HG03103 (cell line): ENCODE data around the gene POU2F1.
"Not testable (repeated sequence)": the region's sequence is repeated elsewhere in the genome, so short reads cannot be mapped to it uniquely, and the experiment has no call there.

ENCODE experiments used
- ATAC-seq: cut with Tn5 transposase; IDR thresholded peaks from one replicate; pipeline ENCODE4 v1.9.1; 2021; ENCODE audit warnings: low read depth; ENCODE audit not compliant: unreplicated experiment

POU2F1 gene

DNA sequence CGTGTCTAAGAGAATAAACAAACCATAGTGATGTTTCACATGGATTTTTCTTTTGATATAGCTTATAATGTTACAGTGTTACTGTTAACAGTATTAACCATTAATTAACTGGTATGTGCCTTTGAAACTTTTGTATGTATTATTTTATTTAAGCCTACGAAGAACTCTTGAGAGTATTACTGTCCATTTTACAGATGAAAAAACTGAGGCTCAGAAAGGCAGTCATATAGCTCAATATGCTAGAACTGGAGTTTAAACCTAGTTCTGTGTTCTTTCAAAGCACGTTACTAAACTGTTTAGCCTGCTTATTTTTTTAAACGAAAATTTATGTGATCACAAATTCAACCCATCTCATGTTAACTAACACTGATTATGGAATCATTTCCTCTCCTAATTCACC lies 83.5 kb downstream of the POU2F1 start:
- no peak for ATAC-seq

DNA sequence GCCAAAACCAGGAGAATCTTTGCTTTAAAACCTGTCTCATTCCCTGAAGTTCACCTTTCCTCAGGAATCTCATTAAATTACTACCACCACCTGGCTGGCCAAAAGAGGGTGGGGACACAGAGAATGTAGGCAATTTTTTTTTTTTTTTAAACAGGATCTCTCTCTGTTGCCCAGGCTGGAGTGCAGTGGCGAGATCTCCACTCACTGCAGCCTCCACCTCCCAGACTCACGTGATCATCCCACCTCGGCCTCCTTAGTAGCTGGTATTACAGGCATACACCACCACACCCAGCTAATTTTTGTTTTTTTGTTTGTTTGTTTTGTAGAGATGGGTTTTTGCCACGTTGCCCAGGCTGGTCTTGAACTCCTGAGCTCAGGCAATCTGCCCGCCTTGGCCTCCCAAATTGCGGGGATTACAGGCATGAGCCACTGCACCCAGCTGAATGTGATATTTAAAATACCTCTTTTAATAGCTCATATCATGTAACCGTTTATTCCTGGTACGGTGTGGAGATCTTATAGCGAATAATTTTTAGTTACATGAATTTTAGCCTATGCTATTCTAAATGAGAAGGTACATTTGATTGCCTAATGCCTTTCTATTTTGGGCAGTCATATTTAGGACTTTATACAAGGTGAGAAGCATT lies 84.5 kb downstream of the POU2F1 start:
- ATAC-seq: no peak

DNA sequence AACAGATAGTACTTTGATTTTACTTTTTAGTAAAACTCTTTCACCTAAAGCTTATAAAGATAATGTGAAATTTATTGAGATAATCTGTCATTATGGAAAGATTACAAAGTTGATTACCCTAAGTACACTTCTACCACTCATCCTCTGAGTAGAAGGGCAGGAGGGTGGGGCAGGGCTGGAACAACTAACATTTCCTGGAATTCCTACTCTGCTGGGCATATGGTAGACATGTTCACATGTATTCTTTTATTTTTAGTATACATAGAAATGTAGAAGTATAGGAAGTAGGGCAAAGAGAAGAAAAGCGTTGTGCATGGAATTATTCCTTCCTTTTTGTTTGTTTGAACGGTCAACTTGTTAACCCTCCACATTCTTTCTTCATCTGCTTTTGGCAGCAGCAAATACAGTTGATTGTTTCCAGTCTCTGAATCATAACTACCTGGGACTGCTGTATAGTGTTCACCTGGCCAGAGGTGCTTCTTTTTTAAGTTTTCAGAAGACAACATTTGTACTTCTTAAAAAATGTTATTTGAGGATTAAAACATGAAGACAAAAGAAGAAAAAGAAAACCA lies 85.1 kb downstream of the POU2F1 start:
- ATAC-seq: no peak

DNA sequence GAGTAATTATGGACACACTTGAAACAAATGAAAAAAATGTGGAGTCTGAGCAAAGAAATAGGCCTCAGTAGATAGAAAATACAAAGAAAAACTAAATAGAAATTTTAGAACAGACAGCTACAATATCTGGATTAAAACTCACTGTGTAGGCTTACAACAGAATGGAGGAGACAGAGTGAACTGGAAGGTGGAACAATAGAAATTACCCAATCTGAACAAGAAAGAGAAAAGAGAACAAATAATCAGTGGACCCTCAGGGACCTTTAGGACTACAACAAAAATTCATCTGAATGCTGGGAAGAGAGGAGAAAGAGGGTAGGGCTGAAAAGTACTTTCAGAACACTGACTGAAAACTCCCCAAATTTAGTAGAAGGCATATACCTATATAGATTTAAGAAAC lies 90.0 kb downstream of the POU2F1 start:
- ATAC-seq: no peak

DNA sequence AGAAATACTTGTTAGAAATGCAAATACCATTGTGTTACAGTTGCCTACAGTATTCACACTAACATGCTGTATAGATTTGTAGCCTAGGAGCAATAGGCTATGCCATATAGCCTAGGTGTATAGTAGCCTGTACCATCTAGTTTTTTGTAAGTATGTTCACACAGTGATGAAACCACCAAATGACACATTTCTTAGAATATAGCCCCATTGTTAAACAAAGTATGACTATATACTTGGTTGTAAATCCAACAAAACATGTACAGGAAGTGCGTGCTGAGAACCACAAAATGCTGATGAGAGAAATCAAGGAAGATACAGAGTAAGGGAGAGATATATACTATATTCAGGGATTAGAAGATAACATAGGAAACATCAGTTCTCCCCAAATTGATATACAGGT lies 92.2 kb downstream of the POU2F1 start:
- ATAC-seq: no peak

DNA sequence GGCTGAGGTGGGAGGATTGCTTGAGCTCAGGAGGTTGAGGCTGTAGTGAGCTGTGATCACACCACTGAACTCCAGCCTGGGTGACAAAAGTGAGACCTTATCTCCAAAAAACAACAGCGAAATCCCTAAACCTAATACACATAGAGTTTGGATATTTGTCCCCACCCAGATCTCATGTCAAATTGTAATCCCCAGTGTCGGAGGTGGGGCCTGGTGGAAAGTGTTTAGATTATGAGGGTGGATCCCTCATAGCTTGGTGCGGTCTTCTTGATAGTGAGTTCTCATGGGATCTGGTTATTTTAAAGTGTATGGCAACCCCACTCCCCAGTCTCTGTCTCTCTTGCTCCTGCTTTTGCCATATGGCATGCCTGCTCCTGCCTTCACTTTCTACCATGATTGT lies 94.0 kb downstream of the POU2F1 start:
- ATAC-seq: no peak

DNA sequence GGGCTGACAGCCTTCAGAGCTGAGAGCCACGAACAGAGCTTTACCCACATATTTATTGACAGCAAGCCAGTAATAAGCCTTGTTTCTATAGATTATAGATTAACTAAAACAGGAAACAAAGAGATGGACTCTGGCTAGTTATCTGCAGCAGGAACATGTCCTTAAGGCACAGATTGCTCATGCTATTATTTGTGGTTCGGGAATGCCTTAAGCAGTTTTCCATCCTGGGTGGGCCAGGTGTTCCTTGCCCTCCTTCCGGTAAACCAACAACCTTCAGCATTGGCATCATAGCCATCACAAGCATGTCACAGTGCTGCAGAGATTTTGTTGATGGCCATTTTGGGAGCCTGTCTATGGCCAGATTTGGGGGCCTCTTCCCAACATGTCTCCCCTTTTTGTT lies 96.8 kb downstream of the POU2F1 start:
- no peak for ATAC-seq

DNA sequence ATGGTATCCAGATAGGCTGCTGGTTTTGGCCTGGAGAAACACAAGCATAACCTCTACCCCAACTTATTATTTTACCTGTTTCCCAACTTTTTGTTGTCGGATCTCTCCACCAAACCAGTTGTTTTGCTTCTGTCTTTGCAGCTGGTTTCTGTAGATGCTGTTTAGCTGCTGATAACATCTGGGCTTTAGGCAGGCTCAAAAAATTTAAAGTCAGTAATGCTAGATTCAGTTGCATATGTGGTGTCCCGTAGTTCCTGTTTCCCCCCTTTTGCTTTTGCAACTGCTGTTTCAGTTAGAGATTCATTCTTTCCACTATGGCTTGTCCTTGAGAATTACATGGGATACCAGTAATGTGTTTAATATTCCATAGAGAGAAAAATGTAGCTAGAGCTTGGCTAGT lies 98.5 kb downstream of the POU2F1 start:
- not testable (repeated sequence) for ATAC-seq

DNA sequence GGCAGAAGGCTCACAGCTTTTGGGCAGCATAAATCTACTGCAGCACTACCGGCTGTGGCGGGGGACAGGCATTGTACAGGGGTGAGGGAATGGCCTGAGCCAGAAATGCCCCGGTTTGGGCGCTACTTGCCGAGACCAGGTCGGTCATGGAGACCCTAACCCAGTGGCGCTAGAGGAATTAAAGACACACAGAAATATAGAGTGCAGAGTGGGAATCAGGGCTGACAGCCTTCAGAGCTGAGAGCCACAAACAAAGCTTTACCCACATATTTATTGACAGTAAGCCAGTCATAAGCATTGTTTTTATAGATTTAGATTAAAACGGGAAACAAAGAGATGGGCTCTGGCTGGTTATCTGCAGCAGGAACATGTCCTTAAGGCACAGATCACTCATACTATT lies 101.8 kb downstream of the POU2F1 start:
- no peak for ATAC-seq

DNA sequence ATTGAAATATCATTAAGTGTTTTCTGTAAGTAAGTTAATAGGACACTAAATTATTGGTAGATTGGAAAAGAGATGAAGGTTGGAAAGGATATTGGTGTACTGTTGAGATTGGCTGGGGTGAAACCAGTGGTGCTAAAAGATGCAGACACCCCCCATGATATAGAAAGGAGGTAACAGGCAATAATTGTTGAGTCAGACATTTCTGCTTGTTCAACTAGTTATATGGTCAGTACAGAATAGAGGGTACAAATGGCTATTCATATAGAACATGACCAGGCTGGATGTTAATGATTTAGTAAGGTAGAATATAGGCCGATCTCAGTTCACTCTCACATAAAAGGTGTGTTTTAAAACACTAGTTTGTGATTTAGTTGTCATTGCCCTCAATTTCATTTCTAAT lies 104.5 kb downstream of the POU2F1 start:
- ATAC-seq: no peak

DNA sequence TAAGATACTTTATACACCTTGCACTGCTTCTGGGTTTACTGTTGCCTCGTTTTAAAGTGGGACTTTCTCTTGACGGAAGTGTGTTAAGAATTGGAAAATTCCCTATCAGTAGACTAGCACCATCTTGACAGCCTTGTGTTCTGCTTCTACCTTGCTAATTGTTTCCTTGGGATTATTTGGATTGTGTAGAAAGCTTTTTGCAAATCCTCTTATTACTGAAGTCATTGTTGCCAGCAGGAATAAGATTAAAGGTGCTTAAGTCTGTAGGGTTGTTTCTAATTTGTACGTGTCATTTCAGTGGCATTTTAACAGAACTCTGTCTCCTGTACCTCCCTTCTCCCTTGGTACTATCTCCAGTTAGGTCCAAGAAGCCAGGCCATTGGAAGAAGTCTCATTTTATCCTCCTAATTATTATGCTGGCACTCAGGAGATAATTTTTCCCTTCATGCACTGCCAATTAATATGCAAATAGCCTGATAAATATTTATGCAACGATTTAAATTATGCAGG lies 107.7 kb downstream of the POU2F1 start:
- ATAC-seq: no peak

DNA sequence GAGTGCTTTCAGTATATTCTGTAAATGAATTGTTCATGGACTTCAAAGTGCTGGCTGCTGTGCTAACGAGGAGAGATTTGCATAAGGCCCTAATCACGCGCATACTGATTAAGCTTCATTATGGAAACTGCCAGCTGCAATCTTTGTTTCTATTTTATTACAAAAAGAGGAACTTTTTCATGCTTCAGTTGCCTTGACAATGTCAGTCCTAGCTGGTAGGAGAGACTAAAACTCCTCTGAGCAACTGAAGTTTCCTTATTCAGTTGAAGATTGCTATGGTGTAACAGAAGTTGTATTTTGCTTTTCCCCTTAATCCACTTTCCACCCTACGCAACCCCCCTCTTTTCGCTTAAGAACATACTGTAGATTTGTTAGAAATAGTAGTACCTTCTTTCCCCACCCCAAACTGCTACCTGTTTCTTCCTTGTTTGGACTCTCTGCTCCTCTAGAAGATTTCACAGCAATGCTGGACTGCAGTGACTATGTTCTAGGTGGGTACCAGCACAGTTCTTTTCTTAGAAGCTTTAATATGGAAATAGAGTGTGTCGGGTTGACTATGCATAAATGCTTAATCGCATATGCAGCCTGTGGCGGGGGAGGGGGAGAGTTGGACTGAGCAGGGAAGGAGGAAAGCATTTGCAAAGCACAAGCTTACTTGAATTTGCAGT lies 108.3 kb downstream of the POU2F1 start:
- peak; percentile 69 for ATAC-seq

DNA sequence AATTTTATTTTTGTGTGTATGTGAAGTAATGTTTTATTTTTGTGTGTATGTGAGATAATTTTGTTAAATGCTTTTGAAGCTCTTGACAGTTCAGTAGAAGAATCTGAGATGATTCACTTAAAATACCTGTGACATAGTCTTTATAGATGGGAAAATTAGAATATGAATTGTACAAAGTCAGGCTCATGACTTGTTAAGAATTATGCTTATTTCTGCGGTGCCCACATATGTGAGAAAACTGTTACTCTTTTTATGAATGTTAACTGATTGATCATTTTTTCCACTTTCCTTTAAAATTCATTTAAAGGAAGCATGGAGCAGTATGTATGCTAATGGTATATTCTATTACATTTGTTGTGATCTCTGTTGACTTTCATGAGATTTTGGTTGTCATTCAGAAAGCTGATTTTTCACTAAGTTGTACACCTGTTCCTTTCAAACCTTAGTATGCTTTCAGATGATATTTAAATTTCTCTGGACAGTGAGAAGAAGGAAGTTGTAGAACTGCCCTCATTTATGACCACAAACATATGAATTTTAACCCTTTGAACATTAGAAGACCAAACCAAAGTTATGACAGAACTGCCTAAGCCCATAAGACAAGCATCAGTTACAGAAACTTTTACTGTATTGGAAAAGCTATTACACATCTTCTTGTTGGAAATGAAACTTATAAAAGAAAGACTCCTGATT lies 110.1 kb downstream of the POU2F1 start:
- ATAC-seq: no peak

DNA sequence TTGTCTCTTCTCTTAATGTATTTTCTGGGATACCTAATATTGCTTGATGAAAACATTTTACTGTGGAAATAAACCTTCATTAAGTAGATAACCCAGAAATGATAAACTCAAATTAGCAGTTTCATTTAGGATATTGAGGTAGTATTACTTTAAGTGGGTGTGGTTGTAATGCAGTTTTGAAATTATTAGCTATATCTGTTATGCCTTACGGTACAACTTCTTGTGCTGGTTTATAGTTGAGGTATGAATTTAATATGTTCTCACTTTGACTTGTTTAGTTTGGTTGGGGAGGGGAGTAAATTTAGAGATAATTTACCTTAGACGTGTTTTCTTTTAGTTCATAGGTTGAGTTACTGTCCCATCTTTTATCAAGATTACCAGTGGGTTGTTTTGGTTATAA lies 111.0 kb downstream of the POU2F1 start:
- ATAC-seq: no peak

DNA sequence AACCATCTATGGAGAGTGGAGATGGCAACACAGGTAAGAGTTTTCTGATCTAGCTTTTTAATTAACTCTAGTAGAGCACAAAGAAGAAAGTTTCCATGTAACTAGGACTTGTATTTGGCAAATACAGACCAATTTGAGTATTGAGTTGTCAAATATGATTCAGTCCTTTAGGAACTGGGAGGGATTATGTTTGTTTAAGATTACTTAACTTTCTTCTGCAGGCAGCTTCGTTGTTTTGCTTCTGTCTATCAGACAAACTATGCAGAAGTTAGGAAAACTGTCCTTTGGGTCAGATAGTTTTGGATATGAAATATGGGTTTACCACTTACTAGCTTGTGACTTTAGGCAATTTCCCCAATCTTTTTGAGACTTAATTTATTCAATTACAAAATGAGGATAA lies 111.8 kb downstream of the POU2F1 start:
- ATAC-seq: no peak

DNA sequence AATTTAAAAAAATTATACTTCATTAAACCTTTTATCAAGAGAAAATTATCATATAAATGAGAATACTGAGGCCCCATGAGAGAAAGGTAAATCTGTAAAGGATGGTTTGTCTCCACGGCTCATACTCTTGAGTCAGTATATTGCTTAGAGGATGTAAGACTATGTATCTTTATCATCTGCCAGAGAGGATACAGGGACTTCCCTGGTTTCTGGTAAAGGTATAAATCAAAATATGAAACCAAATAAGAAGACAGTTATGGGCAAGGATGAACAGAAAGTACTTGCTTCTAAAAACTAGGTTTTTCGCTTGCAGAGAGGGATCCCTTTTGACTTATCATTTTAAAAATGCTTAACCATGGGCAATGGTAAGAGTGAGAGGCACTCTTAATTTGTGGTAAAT lies 112.4 kb downstream of the POU2F1 start:
- no peak for ATAC-seq

DNA sequence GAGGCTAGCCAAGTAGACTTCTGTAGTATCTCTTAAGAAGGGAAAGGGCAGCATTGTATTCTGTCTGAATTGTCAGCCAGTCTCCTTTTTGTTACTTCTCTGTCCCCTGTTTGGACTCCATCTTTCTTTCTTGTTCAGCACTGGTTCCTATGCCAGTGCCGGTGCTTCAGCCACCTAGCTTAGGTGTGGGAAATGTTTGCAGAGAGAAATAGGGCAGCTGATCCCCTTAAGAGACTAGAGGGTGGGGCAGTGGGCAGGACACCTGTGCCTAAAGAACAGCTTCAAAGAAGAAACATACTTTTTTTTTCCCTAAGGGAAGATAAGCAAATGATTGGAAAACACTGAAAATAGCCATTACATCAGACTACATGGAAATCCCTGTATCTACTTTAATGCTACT lies 113.0 kb downstream of the POU2F1 start:
- ATAC-seq: no peak

DNA sequence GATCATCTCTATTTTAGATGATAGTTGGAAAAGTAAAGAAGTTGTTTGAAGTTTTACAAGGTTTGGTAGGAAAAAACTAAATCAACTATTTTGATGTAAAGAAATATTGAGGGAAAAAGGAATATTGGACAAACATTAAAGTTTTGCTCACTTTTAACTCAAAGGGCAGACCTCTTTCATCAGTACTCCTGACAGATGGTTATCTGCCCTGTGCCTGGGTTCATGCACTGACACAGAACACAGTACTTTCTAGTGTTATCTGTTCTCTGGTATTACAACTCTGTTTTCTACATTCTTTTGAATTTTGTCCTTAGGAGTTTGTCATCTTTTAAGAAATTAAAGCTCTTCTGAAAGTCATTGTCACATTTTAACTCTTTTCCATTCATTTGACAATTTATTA lies 118.7 kb downstream of the POU2F1 start:
- no peak for ATAC-seq

DNA sequence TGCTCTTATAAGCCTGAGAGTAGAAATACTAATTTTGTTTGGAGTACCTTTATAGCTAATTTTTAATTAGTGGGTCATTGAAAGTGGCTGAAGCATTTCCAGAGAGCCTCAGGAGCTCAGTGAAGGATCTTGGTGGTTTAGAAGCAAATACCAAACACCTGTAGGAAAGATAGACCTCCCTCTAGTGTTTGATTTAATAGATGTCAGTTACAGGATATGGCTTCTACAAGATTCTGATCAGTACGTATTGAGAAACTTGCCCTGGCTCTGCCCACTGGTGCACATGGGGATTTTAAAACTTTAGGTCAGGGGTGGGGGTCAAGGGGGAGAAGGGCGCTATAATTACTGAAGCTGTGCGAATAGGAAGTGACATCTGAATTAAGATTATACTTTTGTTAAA lies 122.2 kb downstream of the POU2F1 start:
- peak; percentile 63 for ATAC-seq

DNA sequence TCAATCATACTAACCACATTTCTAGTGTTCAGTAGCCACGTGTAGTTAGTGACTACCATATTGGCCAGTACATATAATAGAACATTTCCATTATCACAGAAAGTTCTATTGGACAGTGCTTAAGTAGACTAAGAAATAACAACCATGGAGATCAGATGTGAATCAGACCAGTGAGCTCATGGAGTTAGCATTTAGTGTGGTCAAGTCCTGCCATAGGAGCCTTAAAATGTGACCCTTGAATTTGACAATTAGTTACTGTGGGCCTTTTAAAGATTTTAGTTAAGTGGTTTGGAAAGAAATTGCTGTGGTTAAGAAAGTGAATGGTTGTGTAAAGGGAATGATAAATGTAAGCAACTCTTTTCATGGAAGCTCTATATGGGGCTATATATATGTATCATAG lies 123.4 kb downstream of the POU2F1 start:
- no peak for ATAC-seq

DNA sequence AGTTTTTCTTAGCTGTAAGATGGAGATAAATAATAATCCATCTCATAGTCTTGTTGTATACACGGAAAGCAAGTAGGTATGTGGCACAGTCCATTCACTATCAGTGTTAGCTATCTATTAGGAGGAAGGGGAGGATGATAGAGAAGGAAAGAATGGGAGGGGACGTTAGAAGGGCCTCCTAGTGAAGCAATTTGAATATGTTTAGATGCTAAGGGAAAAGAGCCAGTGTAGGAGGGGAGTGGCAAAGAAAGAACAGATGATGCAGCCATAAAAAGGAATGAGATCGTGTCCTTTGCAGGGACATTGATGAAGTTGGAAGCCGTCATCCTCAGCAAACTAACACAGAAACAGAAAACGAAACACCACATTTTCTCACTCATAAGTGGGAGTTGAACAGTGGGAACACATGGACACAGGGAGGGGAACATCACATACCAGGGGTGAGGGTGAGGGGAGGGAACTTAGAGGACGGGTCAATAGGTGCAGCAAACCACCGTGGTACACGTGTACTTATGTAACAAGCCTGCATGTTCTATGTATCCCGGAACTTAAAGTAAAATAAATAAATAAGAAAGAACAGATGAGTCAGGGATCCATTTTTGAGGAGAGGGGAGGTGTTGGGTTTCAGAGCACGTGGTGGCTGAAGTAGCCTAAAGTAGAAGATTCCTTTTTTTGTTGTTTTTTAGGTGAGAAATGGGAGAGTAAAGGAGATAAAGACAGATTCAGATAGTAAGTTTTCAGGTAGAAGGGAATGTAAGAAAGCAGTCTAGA lies 124.1 kb downstream of the POU2F1 start:
- no peak for ATAC-seq
